Ishikawa (cell line): ENCODE data around the gene SUN1.

Experiments used
- CEBPB ChIP-seq: IDR thresholded peaks from 2 replicates; pipeline ENCODE4 v1.6.1; 2012
- CREB1 ChIP-seq: IDR thresholded peaks from 2 replicates; pipeline ENCODE4 v1.6.1; 2012; ENCODE audit warnings: low read depth
- EGR1 ChIP-seq: IDR thresholded peaks from 2 replicates; pipeline ENCODE4 v1.6.1; 2012
- EP300 ChIP-seq: IDR thresholded peaks from 2 replicates; pipeline ENCODE4 v1.6.1; 2012; ENCODE audit warnings: borderline replicate concordance
- FOXM1 ChIP-seq: IDR thresholded peaks from 2 replicates; pipeline ENCODE4 v1.6.1; 2012; ENCODE audit warnings: low read depth, borderline replicate concordance
- NFIC ChIP-seq: IDR thresholded peaks from 2 replicates; pipeline ENCODE4 v1.6.1; 2012
- RAD21 ChIP-seq: IDR thresholded peaks from 2 replicates; pipeline ENCODE4 v1.6.1; 2012; ENCODE audit warnings: low read depth
- REST ChIP-seq: IDR thresholded peaks from 2 replicates; pipeline ENCODE4 v1.6.1; 2012; ENCODE audit warnings: low read depth, mild to moderate bottlenecking
- TAF1 ChIP-seq: IDR thresholded peaks from 2 replicates; pipeline ENCODE4 v1.6.1; 2012; ENCODE audit warnings: low read depth, mild to moderate bottlenecking
- TCF12 ChIP-seq: IDR thresholded peaks from 2 replicates; pipeline ENCODE4 v1.6.1; 2012; ENCODE audit warnings: low read depth
- TEAD4 ChIP-seq: IDR thresholded peaks from 2 replicates; pipeline ENCODE4 v1.6.1; 2012
- YY1 ChIP-seq: IDR thresholded peaks from 2 replicates; pipeline ENCODE4 v1.6.1; 2012; ENCODE audit warnings: low read depth
- ZBTB7A ChIP-seq: IDR thresholded peaks from 2 replicates; pipeline ENCODE4 v1.6.1; 2012; ENCODE audit warnings: low read depth
- TF ChIP-seq, protein P1 (sequence below): IDR thresholded peaks from 2 replicates; pipeline ENCODE4 v1.6.1; 2012
- TF ChIP-seq, protein P2 (sequence below): IDR thresholded peaks from 2 replicates; pipeline ENCODE4 v1.6.1; 2012

SUN1 gene

DNA sequence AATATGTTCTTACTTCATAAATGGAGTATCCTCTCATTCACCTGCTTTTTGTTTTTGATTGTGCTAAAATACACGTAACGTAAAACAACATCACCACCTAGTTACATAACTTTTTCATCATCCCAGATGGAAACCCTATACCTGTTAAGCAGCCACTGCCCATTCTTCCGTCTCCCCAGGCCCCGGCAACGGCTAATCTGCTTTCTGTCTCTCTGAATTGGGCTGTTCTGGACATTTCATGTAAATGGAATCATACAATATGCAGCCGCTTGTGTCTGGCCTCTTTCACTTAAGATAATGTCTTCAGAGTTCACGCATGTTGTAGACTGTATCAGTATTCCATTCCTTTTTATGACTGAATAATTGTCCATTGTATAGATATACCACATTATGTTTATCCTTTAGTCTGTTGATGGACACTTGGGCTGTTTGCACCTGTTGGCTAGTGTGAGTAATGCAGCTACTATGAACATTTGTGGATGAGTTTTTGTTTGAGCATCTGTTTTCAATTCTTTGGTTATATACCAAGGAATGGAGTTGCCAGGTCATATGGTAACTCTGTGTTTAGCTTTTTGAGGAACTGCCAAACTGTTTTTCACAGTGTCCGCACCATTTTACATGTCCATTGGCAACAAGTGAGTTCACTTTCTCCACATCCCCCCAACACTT lies 14.1 kb upstream of the SUN1 start:
- TF ChIP-seq YY1 (no peak), TCF12 (no peak), ZBTB7A (no peak), EP300 (no peak), TEAD4 (no peak), NFIC (no peak), RAD21 (no peak), FOXM1 (no peak)
- TF ChIP-seq, protein P1, sequence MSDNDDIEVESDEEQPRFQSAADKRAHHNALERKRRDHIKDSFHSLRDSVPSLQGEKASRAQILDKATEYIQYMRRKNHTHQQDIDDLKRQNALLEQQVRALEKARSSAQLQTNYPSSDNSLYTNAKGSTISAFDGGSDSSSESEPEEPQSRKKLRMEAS: no peak
- TF ChIP-seq, protein P2, sequence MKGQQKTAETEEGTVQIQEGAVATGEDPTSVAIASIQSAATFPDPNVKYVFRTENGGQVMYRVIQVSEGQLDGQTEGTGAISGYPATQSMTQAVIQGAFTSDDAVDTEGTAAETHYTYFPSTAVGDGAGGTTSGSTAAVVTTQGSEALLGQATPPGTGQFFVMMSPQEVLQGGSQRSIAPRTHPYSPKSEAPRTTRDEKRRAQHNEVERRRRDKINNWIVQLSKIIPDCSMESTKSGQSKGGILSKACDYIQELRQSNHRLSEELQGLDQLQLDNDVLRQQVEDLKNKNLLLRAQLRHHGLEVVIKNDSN: no peak

GRCh38 chr7:820341-820740 lies 11.9 kb upstream of the SUN1 start:
- TF ChIP-seq RAD21 (no peak), ZBTB7A (no peak), REST (no peak), FOXM1 (no peak), CREB1 (no peak), EP300 (no peak), NFIC (no peak), TEAD4 (no peak)

GRCh38 chr7:821688-822087 lies 10.6 kb upstream of the SUN1 start:
- TF ChIP-seq, protein P1: no peak
- TF ChIP-seq EGR1 (no peak), NFIC (no peak), YY1 (no peak), RAD21 (no peak), FOXM1 (no peak), TEAD4 (no peak), CREB1 (no peak), TAF1 (no peak), EP300 (no peak), CEBPB (no peak), TCF12 (no peak), ZBTB7A (no peak), REST (no peak)
- TF ChIP-seq, protein P2: no peak

GRCh38 chr7:822692-823276 lies 9.5 kb upstream of the SUN1 start:
- TF ChIP-seq EGR1 (no peak), EP300 (no peak), REST (no peak), NFIC (no peak), FOXM1 (no peak), YY1 (no peak), CREB1 (no peak), ZBTB7A (no peak), TAF1 (no peak), RAD21 (no peak)
- TF ChIP-seq, protein P2: no peak
- TF ChIP-seq, protein P1: no peak
